ENCODE measurements around the gene HIKESHI. TPM values are rescaled to one million over a fixed set of nuclear protein-coding genes. Genes with fewer than 3 reads are reported as not detected.
"Not testable (repeated sequence)": the region's sequence is repeated elsewhere in the genome, so short reads cannot be mapped to it uniquely, and the experiment has no call there.

Gene HIKESHI
- total RNA-seq, 2 donors from 2014 or later: 29.4 to 38.9 TPM

DNA sequence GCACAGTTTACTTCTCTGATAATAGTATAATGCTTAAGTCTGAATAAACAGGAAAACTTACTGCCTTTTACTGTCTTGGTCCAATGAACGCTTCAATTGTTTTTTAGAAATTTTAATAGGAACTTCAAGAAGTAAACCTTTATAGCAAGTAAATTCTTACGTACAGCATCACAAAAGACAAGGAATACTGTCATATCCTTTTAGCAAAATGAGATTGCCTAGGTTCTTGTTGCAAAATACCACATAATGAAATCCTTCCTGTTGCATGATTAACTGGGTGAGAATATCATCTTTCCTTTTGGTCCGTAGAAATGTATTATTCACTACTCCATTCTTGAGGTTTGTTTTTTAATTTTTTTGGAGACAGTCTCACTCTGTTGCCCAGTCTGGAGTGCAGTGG lies 22.3 kb upstream of the HIKESHI start:
- Histone ChIP-seq H3K4me1 (replicated peaks) (no peaks in the 10 kb centered on the region), H3K27ac (no peak overlapping the region), H3K36me3 (peaks cover 0 to 7% of the 10 kb centered on the region in 2 donors), H3K9me3 (no peaks in the 10 kb centered on the region), H3K4me3 (no peak overlapping the region), H3K27me3 (replicated peaks; ENCODE audit: insufficient read depth) (no peaks in the 10 kb centered on the region)
- DNase-seq (ENCODE audit: low spot score): no peak
- 97% methylated on average over 3 of the region's 3 CpGs for WGBS
- intact Hi-C loops (cut with DNase I): no loop called here
- TF ChIP-seq CTCF (IDR thresholded peaks at IDR 0.05): no peak
- no peak for TF ChIP-seq POLR2AphosphoS5 (IDR thresholded peaks at IDR 0.05)

- intact Hi-C loops (cut with DNase I): no loop called here
- H3K4me3 ChIP-seq: no peak overlapping the region
- no peaks in the 10 kb centered on the region for H3K4me1 ChIP-seq (replicated peaks)
- TF ChIP-seq POLR2A (IDR thresholded peaks at IDR 0.05) (no peak), POLR2AphosphoS5 (IDR thresholded peaks at IDR 0.05) (no peak), CTCF (IDR thresholded peaks at IDR 0.05) (no peak)
- no peak overlapping the region for H3K27ac ChIP-seq
- WGBS: 97% methylated on average over 2 of the region's 2 CpGs
- no peaks in the 10 kb centered on the region for H3K27me3 ChIP-seq (replicated peaks; ENCODE audit: insufficient read depth)
- no peaks in the 10 kb centered on the region for H3K9me3 ChIP-seq
- DNase-seq (ENCODE audit: low spot score): no peak
- peaks cover 0 to 10% of the 10 kb centered on the region in 2 donors for H3K36me3 ChIP-seq
These were observed 14.6 kb upstream of the HIKESHI start for GRCh38 chr11:86287468-86287796.

GRCh38 chr11:86288776-86289507 lies 13.1 kb upstream of the HIKESHI start:
- DNase-seq (ENCODE audit: low spot score): no peak
- Histone ChIP-seq H3K27me3 (replicated peaks; ENCODE audit: insufficient read depth) (no peaks in the 10 kb centered on the region), H3K9me3 (no peaks in the 10 kb centered on the region), H3K4me1 (replicated peaks) (no peaks in the 10 kb centered on the region), H3K27ac (no peak overlapping the region), H3K36me3 (peaks cover 0 to 10% of the 10 kb centered on the region in 2 donors), H3K4me3 (no peak overlapping the region)
- TF ChIP-seq CTCF (IDR thresholded peaks at IDR 0.05) (no peak), POLR2A (IDR thresholded peaks at IDR 0.05) (no peak), POLR2AphosphoS5 (IDR thresholded peaks at IDR 0.05) (no peak)
- WGBS: 82% methylated on average over 7 of the region's 7 CpGs
- intact Hi-C loops (cut with DNase I): no loop called here

- not testable (repeated sequence) for H3K4me3 ChIP-seq; DNase-seq (ENCODE audit: low spot score); H3K36me3 ChIP-seq; H3K27ac ChIP-seq; H3K9me3 ChIP-seq; H3K4me1 ChIP-seq (replicated peaks); H3K27me3 ChIP-seq (replicated peaks; ENCODE audit: insufficient read depth)
- intact Hi-C loops (cut with DNase I): loop anchor here (5.0 to 10.0 kb wide), 2 partner anchors 345 to 432 kb away; partner anchors contain the start of gene CCDC83
- WGBS: 89% methylated on average over 9 of the region's 9 CpGs
These were observed 12.3 kb upstream of the HIKESHI start for GRCh38 chr11:86289508-86290280.

DNA sequence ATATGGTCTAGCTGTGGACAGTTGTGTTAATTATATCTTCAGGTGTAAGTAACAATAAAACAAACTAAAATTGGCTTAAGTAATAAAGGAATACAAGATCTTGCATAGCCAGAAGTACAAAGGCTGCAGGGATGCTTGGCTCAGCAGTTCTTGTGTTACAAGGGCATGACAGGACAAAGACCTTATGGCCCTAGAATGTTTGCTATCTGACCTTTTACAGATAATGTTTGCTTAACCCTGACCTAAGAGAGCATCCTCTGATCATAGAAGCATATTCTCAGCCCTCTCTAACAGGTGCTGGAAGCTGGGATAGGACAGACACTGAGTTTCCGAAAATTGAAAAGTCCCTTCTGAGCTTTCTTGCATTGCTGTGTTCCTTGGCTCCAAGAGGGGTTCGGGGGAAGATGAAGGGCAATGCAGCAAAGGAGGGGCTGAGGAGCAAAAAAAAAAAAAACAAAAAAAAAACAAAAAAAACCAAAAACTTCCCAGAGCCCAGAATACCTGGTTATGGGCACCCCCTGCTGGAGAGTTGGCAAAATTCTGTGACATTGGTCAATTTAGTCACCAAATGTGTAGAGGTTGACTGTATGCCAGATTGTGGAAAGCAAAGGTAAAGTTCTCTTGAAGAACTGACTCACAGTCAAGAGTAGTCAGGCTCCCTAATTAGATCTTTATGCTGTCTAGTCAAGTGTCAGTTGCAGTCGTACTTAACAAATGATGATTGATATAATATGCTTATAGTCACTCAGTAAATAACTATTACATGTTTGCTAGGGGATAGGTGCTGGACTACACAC lies 10.4 kb upstream of the HIKESHI start:
- WGBS: 35% methylated on average over 3 of the region's 3 CpGs
- H3K4me1 ChIP-seq (replicated peaks): no peaks in the 10 kb centered on the region
- no peaks in the 10 kb centered on the region for H3K36me3 ChIP-seq
- H3K27ac ChIP-seq: no peak overlapping the region
- H3K27me3 ChIP-seq (replicated peaks; ENCODE audit: insufficient read depth): no peaks in the 10 kb centered on the region
- peak; percentile 12 for DNase-seq (ENCODE audit: low spot score)
- no peaks in the 10 kb centered on the region for H3K9me3 ChIP-seq
- intact Hi-C loops (cut with DNase I): loop anchor here (5.0 to 10.0 kb wide), 2 partner anchors 347 to 434 kb away; partner anchors contain the start of gene CCDC83
- TF ChIP-seq CTCF (IDR thresholded peaks at IDR 0.05): peak; percentile 16 to 56 (median 39)
- no peak for TF ChIP-seq POLR2AphosphoS5 (IDR thresholded peaks at IDR 0.05)
- TF ChIP-seq POLR2A (IDR thresholded peaks at IDR 0.05): no peak
- H3K4me3 ChIP-seq: no peak overlapping the region

All from prostate gland (tissue), 2 donors.